ENCODE measurements around the gene CYP4F2. TPM values are rescaled to one million over a fixed set of nuclear protein-coding genes. Genes with fewer than 3 reads are reported as not detected.
"Not testable (repeated sequence)": the region's sequence is repeated elsewhere in the genome, so short reads cannot be mapped to it uniquely, and the experiment has no call there.

CYP4F2 gene
- total and polyA plus RNA-seq, 7 experiments from 2014 or later: 0.42 TPM; not detected in 6

DNA sequence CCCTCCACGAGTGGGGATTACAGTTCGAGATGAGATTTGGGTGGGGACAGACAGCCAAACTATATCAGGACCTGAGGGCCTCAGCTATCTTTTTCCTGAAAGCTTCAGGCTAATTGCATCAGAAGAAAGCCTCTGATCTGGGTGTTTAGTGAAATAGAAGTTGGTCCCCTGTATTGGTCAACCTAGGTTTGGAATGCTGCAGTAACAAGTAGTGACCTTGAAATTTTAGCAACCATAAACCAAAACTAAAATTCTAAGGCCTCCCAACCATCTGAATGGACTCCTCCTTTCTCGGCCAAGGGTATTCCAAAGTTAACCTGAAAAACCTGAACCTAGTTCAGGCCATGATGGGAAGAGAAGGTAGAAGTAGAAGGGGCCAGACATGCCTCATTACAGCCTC, 47.5 kb downstream of the CYP4F2 start:
- Mint-ChIP-seq H3K4me3 (no peak overlapping the region), H3K9me3 (no peaks in the 10 kb centered on the region), H3K4me1 (peaks cover 5 to 17% (median 11%) of the 10 kb centered on the region in 7 donors), H3K36me3 (peaks cover 0 to 2% (median 0%) of the 10 kb centered on the region in 5 donors), H3K27me3 (peaks cover 0 to 11% (median 0%) of the 10 kb centered on the region in 5 donors), H3K27ac (no peak overlapping the region)
- Histone ChIP-seq H3K27me3 (ENCODE audit: control insufficient read depth in 2 of 2, insufficient read depth in 2 of 2, low read length in 2 of 2) (no peaks in the 10 kb centered on the region), H3K4me3 (ENCODE audit: low read length) (no peak overlapping the region), H3K27ac (ENCODE audit: low read depth, low read length) (no peak overlapping the region), H3K4me1 (ENCODE audit: control insufficient read depth in 2 of 2, insufficient read depth in 2 of 2, low read length in 2 of 2) (peaks cover 7 to 8% of the 10 kb centered on the region in 2 donors), H3K9me3 (ENCODE audit: control insufficient read depth in 2 of 3, low read length in 3 of 3) (no peaks in the 10 kb centered on the region), H3K36me3 (ENCODE audit: control insufficient read depth in 2 of 3, insufficient read depth in 3 of 3, low read length in 3 of 3) (no peaks in the 10 kb centered on the region)
- intact Hi-C loops (cut with micrococcal nuclease): no loop called here
- ATAC-seq: no peak
- no peak for DNase-seq
- ChIA-PET CTCF (no interaction called here), POLR2A (interaction anchor here (0.6 kb wide), 1 partner anchor 202 kb away, joined by 3 read pairs; no protein-coding TSS in a partner anchor)

DNA sequence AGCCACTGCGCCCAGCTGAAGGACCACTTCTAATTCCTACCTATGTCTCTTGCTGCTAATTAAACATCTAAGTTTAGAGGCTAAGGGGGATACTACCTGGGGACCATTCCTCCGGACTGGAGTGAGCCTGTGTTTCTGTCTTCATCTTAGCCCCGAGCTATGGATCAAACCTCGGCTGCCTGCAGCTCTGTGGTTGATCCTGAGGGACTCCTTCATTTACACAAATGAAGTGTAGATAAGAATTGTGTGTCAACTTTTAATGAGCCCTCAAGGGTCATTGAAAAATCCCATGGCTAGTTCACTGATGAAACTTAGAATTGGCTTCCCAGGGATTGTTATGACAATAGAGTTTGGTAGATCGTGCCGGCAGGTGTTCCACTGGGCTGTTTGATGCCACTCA, 51.0 kb downstream of the CYP4F2 start:
- Histone ChIP-seq H3K36me3 (ENCODE audit: control insufficient read depth in 2 of 3, insufficient read depth in 3 of 3, low read length in 3 of 3) (no peaks in the 10 kb centered on the region), H3K27ac (ENCODE audit: low read depth, low read length) (no peak overlapping the region), H3K9me3 (ENCODE audit: control insufficient read depth in 2 of 3, low read length in 3 of 3) (no peaks in the 10 kb centered on the region), H3K27me3 (ENCODE audit: control insufficient read depth in 2 of 2, insufficient read depth in 2 of 2, low read length in 2 of 2) (no peaks in the 10 kb centered on the region), H3K4me3 (ENCODE audit: low read length) (no peak overlapping the region), H3K4me1 (ENCODE audit: control insufficient read depth in 2 of 2, insufficient read depth in 2 of 2, low read length in 2 of 2) (peaks cover 28 to 30% of the 10 kb centered on the region in 2 donors)
- H3K4me3 Mint-ChIP-seq: no peak overlapping the region
- peaks cover 0 to 3% (median 0%) of the 10 kb centered on the region in 11 donors for H3K9me3 Mint-ChIP-seq
- peaks cover 0 to 13% (median 0%) of the 10 kb centered on the region in 5 donors for H3K27me3 Mint-ChIP-seq
- intact Hi-C loops (cut with micrococcal nuclease): no loop called here
- CTCF ChIA-PET: interaction anchor here (1.2 kb wide), 1 partner anchor 11 kb away, joined by 3 read pairs; no protein-coding TSS in a partner anchor
- POLR2A ChIA-PET: interaction anchor here (1.0 to 2.2 kb wide), 2 partner anchors 9 to 10 kb away, joined by 3 to 12 read pairs; no protein-coding TSS in a partner anchor
- peak overlapping the region in 3 of 9 donors; percentile 58 to 87 (median 59) for H3K27ac Mint-ChIP-seq
- no peak for DNase-seq
- H3K36me3 Mint-ChIP-seq: peaks cover 0 to 6% (median 0%) of the 10 kb centered on the region in 5 donors
- ATAC-seq: no peak
- peaks cover 28 to 48% (median 42%) of the 10 kb centered on the region in 7 donors for H3K4me1 Mint-ChIP-seq

DNA sequence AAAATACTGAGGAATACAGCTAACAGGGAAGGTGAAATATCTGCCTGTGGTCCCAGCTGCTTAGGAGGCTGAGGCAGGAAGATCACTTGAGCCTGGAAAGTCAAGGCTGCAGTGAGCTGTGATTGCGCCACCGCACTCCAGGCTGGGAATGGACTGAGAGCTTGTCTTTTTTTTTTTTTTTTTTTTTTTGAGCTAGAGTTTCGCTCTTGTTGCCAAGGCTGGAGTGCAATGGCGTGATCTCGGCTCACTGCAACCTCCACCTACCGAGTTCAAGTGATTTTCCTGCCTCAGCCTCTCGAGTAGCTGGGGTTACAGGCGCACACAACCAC, 54.0 kb downstream of the CYP4F2 start:
- H3K4me3 Mint-ChIP-seq: peak overlapping the region in 9 of 10 donors; percentile 24 to 79 (median 47)
- peaks cover 31 to 58% (median 48%) of the 10 kb centered on the region in 7 donors for H3K4me1 Mint-ChIP-seq
- not testable (repeated sequence) for H3K36me3 Mint-ChIP-seq; H3K27ac ChIP-seq (ENCODE audit: low read depth, low read length); H3K27me3 ChIP-seq (ENCODE audit: control insufficient read depth in 2 of 2, insufficient read depth in 2 of 2, low read length in 2 of 2); H3K4me3 ChIP-seq (ENCODE audit: low read length); H3K9me3 ChIP-seq (ENCODE audit: control insufficient read depth in 2 of 3, low read length in 3 of 3); H3K36me3 ChIP-seq (ENCODE audit: control insufficient read depth in 2 of 3, insufficient read depth in 3 of 3, low read length in 3 of 3); ATAC-seq; H3K9me3 Mint-ChIP-seq
- intact Hi-C loops (cut with micrococcal nuclease): loop anchor here in 1 of 2 donors (1.0 kb wide), 1 partner anchor 8 kb away; no protein-coding TSS in a partner anchor
- peak overlapping the region; percentile 44 to 91 (median 86) for H3K27ac Mint-ChIP-seq
- POLR2A ChIA-PET: interaction anchor here (0.6 to 1.7 kb wide), 4 partner anchors 9 to 1320 kb away, joined by 3 to 6 read pairs (median 4); no protein-coding TSS in a partner anchor
- CTCF ChIA-PET: interaction anchor here (0.6 to 0.7 kb wide), 2 partner anchors 32 to 184 kb away, joined by 3 to 5 read pairs; no protein-coding TSS in a partner anchor
- peak in 1 of 9 donors; percentile 18 for DNase-seq
- peaks cover 28 to 30% of the 10 kb centered on the region in 2 donors for H3K4me1 ChIP-seq (ENCODE audit: control insufficient read depth in 2 of 2, insufficient read depth in 2 of 2, low read length in 2 of 2)
- H3K27me3 Mint-ChIP-seq: peaks cover 0 to 12% (median 0%) of the 10 kb centered on the region in 5 donors

DNA sequence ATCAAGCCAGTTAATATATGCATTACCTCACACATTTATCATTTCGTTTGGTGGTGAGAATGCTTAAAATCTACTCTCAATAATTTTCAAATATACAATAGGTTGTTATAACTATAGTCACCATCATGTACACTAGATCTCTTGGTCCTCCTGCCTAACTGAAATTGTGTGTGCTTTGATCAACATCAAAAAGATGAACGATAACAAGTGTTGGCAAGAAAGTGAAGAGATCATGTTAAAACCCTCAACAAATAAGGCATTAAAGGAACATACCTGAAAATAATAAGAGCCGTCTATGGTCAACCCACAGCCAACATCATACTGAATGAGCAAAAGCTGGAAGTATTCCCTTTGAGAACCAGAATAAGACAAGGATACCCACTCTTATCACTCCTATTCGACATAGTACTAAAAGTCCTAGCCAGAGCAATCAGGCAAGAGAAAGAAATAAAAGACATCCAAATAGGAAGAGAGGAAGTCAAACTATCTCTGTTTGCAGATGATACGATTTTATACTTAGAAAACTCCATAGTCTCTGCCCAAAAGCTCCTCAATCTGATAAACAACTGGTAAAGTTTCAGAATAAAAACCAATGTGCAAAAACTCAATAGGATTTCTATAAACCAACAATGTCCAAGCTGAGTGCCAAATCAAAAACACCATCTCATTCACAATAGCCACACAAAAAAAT, 54.5 kb downstream of the CYP4F2 start:
- ChIA-PET CTCF (interaction anchor here (0.6 kb wide), 1 partner anchor 31 kb away, joined by 5 read pairs; no protein-coding TSS in a partner anchor), POLR2A (interaction anchor here (0.7 to 1.7 kb wide), 3 partner anchors 9 to 14 kb away, joined by 3 to 6 read pairs (median 4); no protein-coding TSS in a partner anchor)
- Mint-ChIP-seq H3K36me3 (peaks cover 0 to 6% (median 0%) of the 10 kb centered on the region in 5 donors), H3K27me3 (peaks cover 0 to 10% (median 0%) of the 10 kb centered on the region in 5 donors), H3K4me3 (peak overlapping the region in 9 of 10 donors; percentile 33 to 79 (median 47)), H3K9me3 (peaks cover 0 to 3% (median 0%) of the 10 kb centered on the region in 11 donors), H3K4me1 (peaks cover 33 to 63% (median 53%) of the 10 kb centered on the region in 7 donors), H3K27ac (peak overlapping the region; percentile 44 to 91 (median 86))
- intact Hi-C loops (cut with micrococcal nuclease): no loop called here
- Histone ChIP-seq H3K36me3 (ENCODE audit: control insufficient read depth in 2 of 3, insufficient read depth in 3 of 3, low read length in 3 of 3) (no peaks in the 10 kb centered on the region), H3K4me3 (ENCODE audit: low read length) (no peak overlapping the region), H3K4me1 (ENCODE audit: control insufficient read depth in 2 of 2, insufficient read depth in 2 of 2, low read length in 2 of 2) (peaks cover 28 to 30% of the 10 kb centered on the region in 2 donors), H3K27ac (ENCODE audit: low read depth, low read length) (no peak overlapping the region), H3K9me3 (ENCODE audit: control insufficient read depth in 2 of 3, low read length in 3 of 3) (no peaks in the 10 kb centered on the region), H3K27me3 (ENCODE audit: control insufficient read depth in 2 of 2, insufficient read depth in 2 of 2, low read length in 2 of 2) (no peaks in the 10 kb centered on the region)
- ATAC-seq (no peak), DNase-seq (peak in 3 of 9 donors; percentile 9 to 30 (median 17))

DNA sequence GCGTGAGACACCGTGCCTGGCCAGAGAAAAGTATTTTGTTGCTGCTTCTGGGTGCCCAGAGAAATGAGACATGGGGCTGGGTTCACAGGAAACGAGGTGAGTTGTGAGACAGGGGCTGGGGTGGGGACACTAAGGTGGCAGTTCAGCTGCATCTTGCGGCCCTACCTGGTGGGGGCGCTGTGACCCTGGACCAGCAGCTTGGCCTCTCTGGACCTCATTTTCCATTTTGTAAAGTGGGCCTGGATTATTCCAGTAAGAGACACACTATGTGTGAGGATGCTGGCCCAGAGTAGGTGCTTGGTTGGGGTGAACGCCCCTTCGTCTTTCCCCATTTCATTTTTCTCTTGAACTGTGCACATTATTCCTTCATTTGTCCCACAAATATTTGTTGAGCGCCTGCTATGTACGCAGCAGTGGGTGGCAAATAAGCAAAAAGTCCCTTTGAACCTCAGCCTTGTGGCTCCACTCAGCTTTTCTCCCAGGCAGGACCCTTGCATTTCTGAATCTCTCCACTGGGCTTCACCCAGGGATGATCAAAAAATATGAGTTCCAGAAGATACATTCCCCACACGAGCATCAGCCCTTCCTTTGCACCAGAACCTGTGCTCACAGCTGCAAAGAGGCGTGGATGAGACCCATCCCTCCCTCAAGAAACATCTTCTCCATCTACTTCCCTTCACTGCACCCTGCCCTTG, 55.9 kb downstream of the CYP4F2 start:
- CTCF ChIA-PET: no interaction called here
- DNase-seq (no peak), ATAC-seq (no peak)
- H3K9me3 Mint-ChIP-seq: peaks cover 0 to 3% (median 0%) of the 10 kb centered on the region in 11 donors
- no peak overlapping the region for H3K4me3 Mint-ChIP-seq
- Histone ChIP-seq H3K36me3 (ENCODE audit: control insufficient read depth in 2 of 3, insufficient read depth in 3 of 3, low read length in 3 of 3) (no peaks in the 10 kb centered on the region), H3K4me1 (ENCODE audit: control insufficient read depth in 2 of 2, insufficient read depth in 2 of 2, low read length in 2 of 2) (peaks cover 28 to 30% of the 10 kb centered on the region in 2 donors), H3K9me3 (ENCODE audit: control insufficient read depth in 2 of 3, low read length in 3 of 3) (no peaks in the 10 kb centered on the region), H3K4me3 (ENCODE audit: low read length) (no peak overlapping the region), H3K27me3 (ENCODE audit: control insufficient read depth in 2 of 2, insufficient read depth in 2 of 2, low read length in 2 of 2) (no peaks in the 10 kb centered on the region), H3K27ac (ENCODE audit: low read depth, low read length) (no peak overlapping the region)
- peaks cover 40 to 74% (median 62%) of the 10 kb centered on the region in 7 donors for H3K4me1 Mint-ChIP-seq
- intact Hi-C loops (cut with micrococcal nuclease): no loop called here
- H3K27ac Mint-ChIP-seq: peak overlapping the region in 5 of 9 donors; percentile 41 to 71 (median 60)
- POLR2A ChIA-PET: interaction anchor here (0.7 kb wide), 1 partner anchor 16 kb away, joined by 3 read pairs; no protein-coding TSS in a partner anchor
- H3K36me3 Mint-ChIP-seq: peaks cover 0 to 6% (median 0%) of the 10 kb centered on the region in 5 donors
- peaks cover 0 to 9% (median 0%) of the 10 kb centered on the region in 5 donors for H3K27me3 Mint-ChIP-seq

DNA sequence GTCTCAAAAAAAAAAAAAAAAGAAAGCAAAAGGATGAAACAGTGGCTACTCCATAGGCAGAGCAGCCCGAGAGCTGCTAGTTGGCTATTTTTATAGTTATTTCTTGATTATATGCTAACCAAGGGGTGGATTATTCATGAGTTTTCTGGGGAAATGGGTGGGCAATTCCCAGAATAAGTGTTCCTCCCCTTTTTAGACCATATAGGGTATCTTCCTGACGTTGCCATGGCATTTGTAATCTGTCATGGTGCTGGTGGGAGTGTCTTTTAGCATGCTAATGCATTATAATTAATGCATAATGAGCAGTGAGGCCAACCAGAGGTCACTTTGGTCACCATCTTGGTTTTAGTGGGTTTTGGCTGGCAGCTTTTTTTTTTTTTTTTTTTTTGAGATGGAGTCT, 57.0 kb downstream of the CYP4F2 start:
- Mint-ChIP-seq H3K36me3 (peaks cover 0 to 6% (median 0%) of the 10 kb centered on the region in 5 donors), H3K27me3 (peaks cover 0 to 1% (median 0%) of the 10 kb centered on the region in 5 donors), H3K4me3 (no peak overlapping the region), H3K27ac (no peak overlapping the region), H3K9me3 (peaks cover 0 to 3% (median 0%) of the 10 kb centered on the region in 11 donors), H3K4me1 (peaks cover 39 to 64% (median 55%) of the 10 kb centered on the region in 7 donors)
- Histone ChIP-seq H3K9me3 (ENCODE audit: control insufficient read depth in 2 of 3, low read length in 3 of 3) (no peaks in the 10 kb centered on the region), H3K27me3 (ENCODE audit: control insufficient read depth in 2 of 2, insufficient read depth in 2 of 2, low read length in 2 of 2) (no peaks in the 10 kb centered on the region), H3K36me3 (ENCODE audit: control insufficient read depth in 2 of 3, insufficient read depth in 3 of 3, low read length in 3 of 3) (peaks cover 0 to 5% (median 0%) of the 10 kb centered on the region in 3 experiments), H3K4me1 (ENCODE audit: control insufficient read depth in 2 of 2, insufficient read depth in 2 of 2, low read length in 2 of 2) (peaks cover 26 to 29% of the 10 kb centered on the region in 2 donors), H3K4me3 (ENCODE audit: low read length) (no peak overlapping the region), H3K27ac (ENCODE audit: low read depth, low read length) (no peak overlapping the region)
- ATAC-seq: no peak
- POLR2A ChIA-PET: no interaction called here
- intact Hi-C loops (cut with micrococcal nuclease): no loop called here
- DNase-seq: no peak
- CTCF ChIA-PET: no interaction called here
